Esophagus (tissue), 2 donors: ENCODE results near the gene LDLRAD4. TPM values are rescaled to one million over a fixed set of nuclear protein-coding genes. Genes with fewer than 3 reads are reported as not detected.

Source experiments
- H3K27ac ChIP-seq, 2 donors: one replicate each; pipeline ENCODE4 v1.5.1; 2013; ENCODE audit warnings: low read depth in 2 of 2, mild to moderate bottlenecking in 2 of 2, inconsistent platforms in 1 of 2, low read length in 1 of 2, moderate library complexity in 1 of 2
- H3K27me3 ChIP-seq, 2 donors: one replicate each; pipeline ENCODE4 v1.6.1; 2013; ENCODE audit warnings: low read length in 2 of 2, control low read depth in 1 of 2, mild to moderate bottlenecking in 1 of 2; ENCODE audit not compliant: insufficient read depth in 2 of 2, control insufficient read depth in 1 of 2
- H3K36me3 ChIP-seq, 2 donors: one replicate each; pipeline ENCODE4 v1.6.1; 2013; ENCODE audit warnings: low read length in 1 of 2; ENCODE audit not compliant: control insufficient read depth in 2 of 2, insufficient read depth in 2 of 2
- H3K4me1 ChIP-seq, 2 donors: one replicate each; pipeline ENCODE4 v1.6.1; 2013; ENCODE audit warnings: low read length in 1 of 2; ENCODE audit not compliant: control insufficient read depth in 2 of 2, insufficient read depth in 2 of 2
- H3K4me3 ChIP-seq, 2 donors: one replicate each; pipeline ENCODE4 v1.5.1; 2013; ENCODE audit warnings: low read length in 2 of 2, mild to moderate bottlenecking in 2 of 2, low read depth in 1 of 2, moderate library complexity in 1 of 2
- H3K9me3 ChIP-seq, 2 donors: one replicate each; pipeline ENCODE4 v1.6.1; 2013; ENCODE audit warnings: mild to moderate bottlenecking in 2 of 2, low read depth in 1 of 2, low read length in 1 of 2, moderate library complexity in 1 of 2; ENCODE audit not compliant: control insufficient read depth in 2 of 2, insufficient read depth in 1 of 2
- WGBS, 2 donors: extraction: QIAGEN DNeasy Blood & Tissue Kit; methylation state at CpG; one replicate each; pipeline ENCODE4 v1.1.7; 2013; 5-methylcytosine and 5-hydroxymethylcytosine counted together
- polyA plus RNA-seq, 2 donors: library from polyadenylated mRNA; stranded (reverse); fragments of 200-250 nt; gene quantifications; one replicate each; pipeline ENCODE4 v1.2.3, GENCODE V29; 2013
- donor health status: healthy with polysubstance abuse.
- donor health status: Bipolar disorder and iron deficiency.

LDLRAD4 gene
- polyA plus RNA-seq, 2 donors, result 0.79 to 0.99 TPM

- no peaks in the 10 kb centered on the region for H3K27me3 ChIP-seq
- H3K36me3 ChIP-seq, result no peaks in the 10 kb centered on the region
- H3K9me3 ChIP-seq, result no peaks in the 10 kb centered on the region
- WGBS, 2 donors, result 89 to 90% methylated on average over 19 of the region's 19 CpGs
- no peak overlapping the region for H3K27ac ChIP-seq
- no peak overlapping the region for H3K4me3 ChIP-seq
- H3K4me1 ChIP-seq, result peaks cover under 1 to 2% of the 10 kb centered on the region in 2 donors
These were observed 14.6 kb downstream of the LDLRAD4 start for GRCh38 chr18:13232971-13233786.

DNA sequence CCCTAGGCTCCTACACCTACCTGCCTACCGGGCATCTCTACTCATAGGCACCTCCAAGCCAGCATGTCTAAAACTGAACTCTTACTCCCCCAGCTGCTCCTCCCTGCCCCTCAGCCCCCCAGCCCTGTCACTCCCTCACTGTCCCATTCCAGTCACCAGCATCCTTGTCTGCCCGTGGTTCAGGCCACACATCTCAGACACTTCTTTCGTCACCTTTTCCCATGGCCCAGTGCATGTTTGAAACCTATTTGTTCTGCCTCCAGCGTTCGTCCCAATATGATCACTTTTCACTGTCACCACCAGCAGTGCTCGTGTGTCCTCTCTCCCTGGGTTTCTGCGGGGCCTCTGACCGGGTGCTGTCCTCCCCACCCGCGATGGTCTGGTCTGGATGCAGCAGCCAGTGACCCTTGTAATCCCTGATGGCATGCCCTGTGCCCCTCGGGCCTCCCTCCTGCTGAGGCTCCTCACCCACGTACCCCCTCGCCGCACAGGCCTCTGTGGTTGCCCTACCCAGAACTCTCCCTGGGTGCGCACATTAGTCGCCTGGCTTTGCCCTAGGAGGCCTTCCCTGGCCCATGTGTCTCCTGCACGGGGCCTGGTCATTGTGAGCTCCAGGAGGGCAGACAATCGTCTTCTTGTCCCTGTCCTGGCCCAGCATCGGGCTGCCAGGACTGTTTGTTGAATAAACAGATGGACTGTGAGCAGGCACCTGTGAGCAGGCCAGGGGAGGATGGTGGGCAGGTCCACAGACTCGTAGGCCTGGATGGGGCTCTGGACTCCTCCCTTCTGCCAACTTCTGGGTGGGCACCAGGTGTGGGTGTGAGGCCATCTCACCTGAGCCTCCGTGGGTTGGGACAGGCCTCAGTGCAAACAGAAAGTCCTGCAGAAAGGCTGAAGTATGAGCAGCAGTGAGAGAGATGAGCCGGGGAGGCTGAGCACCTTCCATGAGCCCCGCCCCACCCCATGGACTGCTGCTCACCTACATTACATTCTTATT is 15.5 kb downstream of the LDLRAD4 start:
- Histone ChIP-seq H3K4me1 (peaks cover 0 to 2% of the 10 kb centered on the region in 2 donors), H3K36me3 (no peaks in the 10 kb centered on the region), H3K4me3 (no peak overlapping the region), H3K27ac (no peak overlapping the region), H3K27me3 (no peaks in the 10 kb centered on the region), H3K9me3 (no peaks in the 10 kb centered on the region)
- WGBS, 2 donors, result 85 to 91% methylated on average over 23 of the region's 23 CpGs

DNA sequence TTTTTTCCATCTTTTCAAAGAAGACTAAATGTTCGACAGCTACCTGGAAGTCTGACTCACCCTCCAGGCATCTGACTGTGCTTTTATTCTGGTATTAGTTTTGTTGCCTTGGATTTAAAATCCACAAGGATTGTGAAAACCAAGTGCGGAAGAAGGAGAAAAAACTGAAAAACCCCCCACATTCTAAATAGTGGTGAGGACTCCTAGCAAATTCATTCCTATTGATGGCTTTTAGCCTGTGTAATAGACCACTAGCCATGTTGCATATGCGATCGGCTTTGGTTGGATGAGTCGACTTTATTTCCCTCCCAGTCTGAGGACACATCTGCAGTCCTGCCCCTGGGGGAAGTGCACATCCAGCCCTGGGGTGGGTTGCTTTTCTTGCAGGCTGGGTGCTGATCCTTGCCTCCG is 16.9 kb downstream of the LDLRAD4 start:
- Histone ChIP-seq H3K36me3 (no peaks in the 10 kb centered on the region), H3K4me1 (peaks cover 0 to 2% of the 10 kb centered on the region in 2 donors), H3K4me3 (no peak overlapping the region), H3K27me3 (no peaks in the 10 kb centered on the region), H3K9me3 (no peaks in the 10 kb centered on the region), H3K27ac (no peak overlapping the region)
- 29 to 57% methylated on average over 6 of the region's 6 CpGs for WGBS, 2 donors

GRCh38 chr18:13235981-13236380 is 17.4 kb downstream of the LDLRAD4 start:
- Histone ChIP-seq H3K27ac (no peak overlapping the region), H3K4me3 (no peak overlapping the region), H3K9me3 (no peaks in the 10 kb centered on the region), H3K27me3 (no peaks in the 10 kb centered on the region), H3K36me3 (no peaks in the 10 kb centered on the region), H3K4me1 (peaks cover 0 to 2% of the 10 kb centered on the region in 2 donors)
- WGBS, 2 donors, result 26 to 47% methylated on average over 8 of the region's 8 CpGs

- Histone ChIP-seq H3K4me3 (no peak overlapping the region), H3K27me3 (no peaks in the 10 kb centered on the region), H3K27ac (no peak overlapping the region), H3K36me3 (no peaks in the 10 kb centered on the region), H3K4me1 (peaks cover 0 to 2% of the 10 kb centered on the region in 2 donors), H3K9me3 (no peaks in the 10 kb centered on the region)
- WGBS, 2 donors, result 76 to 83% methylated on average over 9 of the region's 9 CpGs
These were observed 17.9 kb downstream of the LDLRAD4 start for GRCh38 chr18:13236411-13236810.

DNA sequence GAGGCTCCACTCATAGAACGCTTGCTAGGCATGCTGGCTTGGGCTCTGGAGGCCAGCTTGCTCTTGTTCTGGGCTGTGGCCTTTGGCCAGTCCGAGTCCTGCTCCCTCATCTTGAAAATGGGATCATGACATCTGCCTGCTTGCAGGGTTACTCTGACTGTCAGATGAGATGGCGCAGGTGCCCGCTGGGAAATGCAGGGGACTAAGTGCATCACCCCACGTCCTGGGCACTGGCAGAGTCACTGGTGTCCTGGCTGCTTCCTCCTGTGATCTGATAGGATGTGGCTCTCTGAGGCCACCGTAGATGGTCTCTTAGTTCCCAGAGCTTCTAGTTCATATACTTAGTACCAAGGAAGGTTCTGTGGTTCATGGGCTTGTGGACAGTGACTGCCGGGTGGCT is 18.5 kb downstream of the LDLRAD4 start:
- WGBS, 2 donors, result 89% methylated on average over 7 of the region's 7 CpGs
- no peaks in the 10 kb centered on the region for H3K36me3 ChIP-seq
- H3K4me1 ChIP-seq, result no peaks in the 10 kb centered on the region
- H3K4me3 ChIP-seq, result no peak overlapping the region
- H3K27ac ChIP-seq, result no peak overlapping the region
- no peaks in the 10 kb centered on the region for H3K9me3 ChIP-seq
- H3K27me3 ChIP-seq, result no peaks in the 10 kb centered on the region

- Histone ChIP-seq H3K36me3 (no peaks in the 10 kb centered on the region), H3K4me1 (no peaks in the 10 kb centered on the region), H3K27ac (no peak overlapping the region), H3K27me3 (no peaks in the 10 kb centered on the region), H3K4me3 (no peak overlapping the region), H3K9me3 (no peaks in the 10 kb centered on the region)
- 76 to 90% methylated on average over 3 of the region's 3 CpGs for WGBS, 2 donors
These were observed 19.1 kb downstream of the LDLRAD4 start for GRCh38 chr18:13237641-13238040.

DNA sequence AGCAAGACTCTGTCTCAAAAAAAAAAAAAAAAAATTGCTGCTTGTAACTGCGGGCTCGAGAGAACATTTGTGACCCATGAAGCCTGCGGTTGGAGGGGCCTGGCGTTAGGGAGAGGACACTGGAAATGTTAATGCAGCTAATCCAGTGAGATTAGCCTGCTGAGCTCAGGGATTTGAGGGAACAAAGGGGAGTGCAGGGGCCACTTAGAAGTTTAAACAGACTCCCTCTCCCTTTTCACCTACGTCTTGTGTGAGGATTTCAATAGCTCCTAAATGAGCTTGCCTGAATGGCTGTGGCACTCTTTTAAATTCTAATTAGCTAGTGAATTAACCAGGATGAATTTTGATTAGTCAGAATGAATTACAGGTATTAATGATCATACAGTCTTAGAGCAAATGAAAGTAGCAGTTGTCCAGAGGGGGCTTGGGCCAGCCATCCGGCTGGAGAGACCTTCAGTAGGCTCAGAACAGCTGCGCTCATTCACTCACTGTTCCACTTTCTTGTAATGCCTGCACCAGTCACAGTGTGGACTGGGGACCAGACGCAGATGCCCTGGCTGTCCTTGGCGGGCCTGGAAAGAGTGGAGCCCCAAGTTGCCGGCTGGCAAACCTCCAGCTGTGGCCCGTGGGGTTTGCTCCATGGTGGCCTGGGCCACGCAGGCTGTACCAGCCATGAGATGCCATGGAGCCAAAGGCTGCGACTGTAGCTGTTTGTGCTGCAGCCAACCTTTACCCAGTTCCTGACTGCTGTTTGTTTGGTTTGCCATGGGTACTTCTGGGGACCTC is 20.8 kb downstream of the LDLRAD4 start:
- no peak overlapping the region for H3K27ac ChIP-seq
- H3K27me3 ChIP-seq, result no peaks in the 10 kb centered on the region
- H3K9me3 ChIP-seq, result no peaks in the 10 kb centered on the region
- no peaks in the 10 kb centered on the region for H3K36me3 ChIP-seq
- WGBS, 2 donors, result 84 to 86% methylated on average over 13 of the region's 13 CpGs
- no peaks in the 10 kb centered on the region for H3K4me1 ChIP-seq
- H3K4me3 ChIP-seq, result no peak overlapping the region

GRCh38 chr18:13240060-13240725 is 21.6 kb downstream of the LDLRAD4 start:
- 94 to 96% methylated on average over 15 of the region's 15 CpGs for WGBS, 2 donors
- Histone ChIP-seq H3K27me3 (no peaks in the 10 kb centered on the region), H3K4me1 (no peaks in the 10 kb centered on the region), H3K9me3 (no peaks in the 10 kb centered on the region), H3K4me3 (no peak overlapping the region), H3K36me3 (no peaks in the 10 kb centered on the region), H3K27ac (no peak overlapping the region)
